Ureter (tissue), 1 donor: Measurements from ENCODE around the gene SPEF2. TPM values are rescaled to one million over a fixed set of nuclear protein-coding genes. Genes with fewer than 3 reads are reported as not detected.
"Not testable (repeated sequence)": the region's sequence is repeated elsewhere in the genome, so short reads cannot be mapped to it uniquely, and the experiment has no call there.

Experiments used
- DNase-seq: peaks from one replicate; pipeline ENCODE4 v3.0.0-alpha.2; 2020; ENCODE audit warnings: low spot score
- total RNA-seq: library from RNA; stranded (reverse); gene quantifications from one replicate; pipeline ENCODE4 v1.2.4, GENCODE V29; 2023
- donor health status: DM: yes; HTN: yes; CAD: no.

SPEF2 gene
- total RNA-seq, 1 donor from 2014 or later = 12.9 TPM

DNA sequence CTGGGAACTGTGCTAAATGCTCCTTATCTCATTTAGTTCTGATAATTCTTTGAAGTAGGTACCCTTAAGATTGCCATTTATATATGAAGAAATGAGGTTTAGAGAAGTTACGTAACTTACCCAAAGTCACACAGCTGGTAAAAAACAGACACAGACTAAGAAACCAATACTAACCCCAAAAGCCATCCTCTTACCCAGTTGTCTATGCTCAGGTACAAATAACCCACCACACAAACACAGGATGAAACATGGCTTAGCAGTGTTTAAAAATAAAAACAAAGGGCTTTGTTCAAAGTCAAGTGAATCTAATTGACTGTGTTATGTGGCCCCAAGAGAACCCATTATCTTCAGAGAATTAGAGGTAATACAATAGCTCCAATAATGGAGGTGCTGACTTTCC is 202.0 kb downstream of the SPEF2 start:
- no peak for DNase-seq

DNA sequence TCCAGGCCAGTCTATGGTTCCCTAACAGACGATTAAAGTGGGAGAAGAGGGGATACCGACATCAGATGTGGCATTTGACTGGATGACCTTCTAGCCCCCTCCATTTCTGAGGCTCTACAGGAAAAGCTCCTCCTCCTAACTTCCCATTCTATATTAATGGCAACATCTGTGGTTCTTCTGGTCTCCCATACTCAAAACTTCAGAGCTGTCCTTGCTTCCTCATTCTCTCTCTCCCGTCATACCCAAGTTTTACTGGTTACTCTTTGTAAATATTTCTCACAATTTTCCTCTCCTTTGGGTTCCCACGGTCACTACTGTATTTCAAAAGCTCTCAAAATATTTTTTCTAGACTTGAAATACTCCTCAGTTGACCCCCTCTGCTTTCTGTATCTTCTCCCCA is 203.1 kb downstream of the SPEF2 start:
- no peak for DNase-seq

DNA sequence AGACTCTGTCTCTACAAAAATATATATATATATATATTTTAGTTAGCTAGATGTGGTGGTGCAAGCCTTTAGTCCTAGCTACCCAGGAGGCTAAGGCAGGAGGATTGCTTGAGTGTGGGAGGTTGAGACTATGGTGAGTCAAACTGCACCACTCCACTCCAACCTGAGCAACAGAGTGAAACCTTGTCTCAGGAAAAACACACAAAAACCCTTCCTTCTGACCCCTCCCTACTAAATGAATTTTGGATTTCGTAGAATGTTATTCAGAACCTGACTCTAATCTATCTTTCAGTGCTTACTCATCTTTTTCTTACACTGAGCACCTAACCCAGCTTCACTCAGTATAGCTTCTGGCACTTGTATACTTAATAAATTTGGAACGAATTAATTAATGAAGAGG is 203.8 kb downstream of the SPEF2 start:
- DNase-seq = no peak

DNA sequence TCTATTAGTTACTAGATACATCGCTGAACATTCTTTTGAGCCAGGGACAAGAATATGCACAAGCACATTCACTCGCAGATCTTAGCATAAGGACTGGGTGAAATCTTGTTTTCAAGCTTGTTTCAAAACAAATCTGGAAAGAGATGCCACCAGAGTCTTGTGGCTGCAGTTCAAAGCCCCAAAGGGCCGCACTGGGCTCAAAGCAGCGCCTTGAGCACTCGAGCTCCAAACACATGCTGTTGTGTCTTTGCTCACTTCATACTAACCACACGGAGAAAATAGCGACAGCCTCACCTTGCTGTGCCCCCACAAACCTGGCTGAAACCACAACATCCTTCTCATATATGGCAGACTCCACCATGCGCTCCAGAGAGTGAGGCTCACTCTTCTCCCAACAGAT is 204.8 kb downstream of the SPEF2 start:
- DNase-seq = no peak

DNA sequence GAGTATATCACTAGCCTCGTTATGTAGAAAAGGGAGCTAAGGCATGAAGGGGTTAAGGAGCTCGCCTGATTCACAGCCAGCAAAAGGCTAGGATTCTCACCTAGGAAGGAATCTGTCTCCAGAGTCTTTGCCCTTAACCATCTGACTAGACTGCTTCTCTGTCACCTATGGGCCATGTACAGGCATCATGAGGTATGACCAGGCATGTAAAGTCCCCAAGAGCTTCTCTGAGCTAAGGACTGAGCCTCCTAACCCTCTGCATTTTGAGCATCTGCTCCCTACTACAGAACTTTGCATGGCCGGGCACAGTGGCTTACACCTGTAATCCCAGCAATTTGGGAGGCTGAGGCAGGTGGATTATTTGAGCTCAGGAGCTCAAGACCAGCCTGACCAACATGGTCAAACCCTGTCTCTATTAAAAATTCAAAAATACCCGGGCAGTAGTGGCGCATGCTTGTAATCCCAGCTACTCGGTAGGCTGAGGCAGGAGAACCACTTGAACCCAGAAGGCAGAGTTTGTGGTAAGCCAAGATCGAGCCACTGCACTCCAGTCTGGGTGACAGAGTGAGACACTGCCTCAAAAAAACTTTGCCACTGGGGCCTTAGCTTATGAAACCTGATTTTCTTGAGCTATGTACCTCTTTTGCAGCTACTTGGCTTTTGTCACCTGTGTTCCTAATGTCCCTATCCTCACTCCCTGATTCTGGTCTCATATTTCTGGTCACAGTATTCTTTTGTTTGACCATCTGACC is 205.9 kb downstream of the SPEF2 start:
- no peak for DNase-seq

DNA sequence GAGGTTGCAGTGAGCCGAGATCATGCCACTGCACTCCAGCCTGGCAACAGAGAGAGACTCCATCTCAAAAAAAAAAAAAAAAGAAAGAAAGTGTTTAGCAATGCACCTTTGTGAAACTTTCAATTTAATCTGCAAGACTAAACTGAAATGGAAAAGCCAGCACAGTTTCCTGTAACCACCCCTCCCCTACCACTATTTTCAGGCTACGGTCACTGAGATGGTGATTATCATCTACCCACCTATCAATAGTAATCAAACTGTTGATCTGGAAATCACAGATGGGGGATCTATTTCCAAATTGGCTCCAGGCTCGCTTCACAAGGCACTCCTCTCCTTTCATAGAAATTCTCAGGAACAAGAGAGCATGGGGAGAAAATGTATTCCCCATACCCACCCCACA is 208.4 kb downstream of the SPEF2 start:
- no peak for DNase-seq

DNA sequence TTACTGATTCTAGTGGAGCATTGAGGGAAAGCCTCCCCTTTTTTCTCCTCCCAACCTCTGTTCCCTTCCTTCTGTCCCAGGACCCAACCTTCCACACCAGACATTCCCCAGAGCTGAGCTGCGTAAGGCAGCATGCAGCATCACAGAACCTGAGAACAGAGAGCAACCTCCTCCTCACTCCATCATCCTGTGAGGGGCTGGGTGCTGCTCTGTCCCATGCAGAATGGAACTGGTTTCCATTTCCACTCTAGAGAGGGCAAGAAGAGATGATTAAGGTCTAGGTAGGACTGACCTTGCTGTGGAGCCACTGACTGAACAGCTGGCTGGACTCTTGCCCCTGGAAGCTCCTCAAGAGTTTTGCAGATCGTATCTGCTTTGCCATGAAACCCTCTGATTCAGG is 208.9 kb downstream of the SPEF2 start:
- no peak for DNase-seq

DNA sequence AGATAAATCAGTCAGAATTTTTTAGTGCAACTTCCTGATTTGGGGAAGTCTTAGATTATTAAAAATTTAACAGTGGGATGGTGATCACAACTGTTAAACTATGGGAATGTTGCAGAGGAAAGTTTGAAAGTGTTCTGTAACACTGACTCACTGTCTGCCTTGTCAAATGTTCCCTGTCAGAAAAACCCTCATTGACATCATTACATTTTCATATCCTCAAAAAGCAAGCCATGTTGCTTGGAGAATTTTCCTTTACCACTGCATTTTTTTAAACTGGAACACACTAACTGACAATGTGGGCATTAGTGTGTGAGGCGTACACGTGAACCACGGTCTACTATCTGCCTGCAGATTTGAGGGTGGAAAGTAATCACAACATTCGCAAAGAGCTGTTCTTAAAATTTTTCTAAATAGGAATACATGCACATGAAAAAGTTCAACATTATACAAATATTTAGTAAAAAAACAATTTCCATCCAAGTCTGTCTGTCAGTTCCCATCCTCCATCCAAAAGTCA is 210.5 kb downstream of the SPEF2 start:
- no peak for DNase-seq

DNA sequence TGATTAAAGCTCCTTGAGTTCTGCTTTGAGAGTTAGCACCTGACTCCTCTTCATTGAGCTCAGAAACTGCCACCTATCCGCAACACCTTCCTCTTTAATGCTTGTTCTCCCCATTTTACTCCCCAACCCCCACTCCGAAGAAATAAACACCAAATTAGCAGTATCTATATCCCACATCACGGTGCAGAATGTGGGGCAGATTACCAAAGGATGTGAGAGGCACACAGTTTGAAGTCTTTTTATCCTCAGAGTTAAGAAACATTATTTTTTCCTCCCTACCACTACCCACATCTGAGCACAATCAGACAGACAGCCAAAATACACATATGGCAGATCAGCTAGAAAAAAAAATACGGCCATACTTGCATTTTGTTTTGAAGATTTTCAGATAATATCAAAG is 212.9 kb downstream of the SPEF2 start:
- DNase-seq = no peak

DNA sequence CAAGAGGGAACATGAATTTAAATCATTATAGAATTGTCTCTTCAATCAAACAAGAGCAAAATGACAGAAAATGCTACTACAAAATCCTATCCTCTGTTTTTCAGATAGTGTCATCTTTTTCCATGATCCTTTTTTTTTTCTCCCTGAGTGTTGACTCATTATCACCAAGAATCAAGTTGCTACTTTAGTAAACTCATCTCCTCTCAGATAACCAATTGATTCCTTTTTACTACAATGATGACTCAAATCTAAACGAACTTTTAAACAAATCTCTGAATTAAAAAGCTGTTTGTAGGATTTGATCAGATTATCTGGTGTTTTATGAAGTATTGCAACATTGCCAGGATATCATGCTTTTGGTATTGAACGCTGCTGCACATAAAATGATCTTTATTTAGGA is 215.1 kb downstream of the SPEF2 start:
- DNase-seq = no peak

DNA sequence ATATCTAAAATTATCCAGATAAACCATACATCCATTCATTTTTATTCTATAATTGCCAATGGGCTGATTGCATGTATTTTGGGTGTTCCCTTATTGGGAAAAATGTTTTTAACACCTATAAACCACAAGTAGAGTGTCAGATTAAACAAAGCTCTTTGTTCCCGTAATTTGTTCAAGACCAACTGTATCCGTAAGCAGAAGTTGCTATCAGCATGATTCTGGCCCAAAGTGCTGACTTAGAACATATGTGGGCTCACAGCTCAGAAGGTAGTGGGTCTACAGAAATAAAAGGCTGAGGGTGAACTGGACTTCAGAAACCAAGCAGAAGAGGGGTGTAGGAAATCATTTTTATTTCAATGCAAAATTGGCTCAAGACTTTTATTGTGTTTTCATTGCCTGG is 215.6 kb downstream of the SPEF2 start:
- DNase-seq = no peak

DNA sequence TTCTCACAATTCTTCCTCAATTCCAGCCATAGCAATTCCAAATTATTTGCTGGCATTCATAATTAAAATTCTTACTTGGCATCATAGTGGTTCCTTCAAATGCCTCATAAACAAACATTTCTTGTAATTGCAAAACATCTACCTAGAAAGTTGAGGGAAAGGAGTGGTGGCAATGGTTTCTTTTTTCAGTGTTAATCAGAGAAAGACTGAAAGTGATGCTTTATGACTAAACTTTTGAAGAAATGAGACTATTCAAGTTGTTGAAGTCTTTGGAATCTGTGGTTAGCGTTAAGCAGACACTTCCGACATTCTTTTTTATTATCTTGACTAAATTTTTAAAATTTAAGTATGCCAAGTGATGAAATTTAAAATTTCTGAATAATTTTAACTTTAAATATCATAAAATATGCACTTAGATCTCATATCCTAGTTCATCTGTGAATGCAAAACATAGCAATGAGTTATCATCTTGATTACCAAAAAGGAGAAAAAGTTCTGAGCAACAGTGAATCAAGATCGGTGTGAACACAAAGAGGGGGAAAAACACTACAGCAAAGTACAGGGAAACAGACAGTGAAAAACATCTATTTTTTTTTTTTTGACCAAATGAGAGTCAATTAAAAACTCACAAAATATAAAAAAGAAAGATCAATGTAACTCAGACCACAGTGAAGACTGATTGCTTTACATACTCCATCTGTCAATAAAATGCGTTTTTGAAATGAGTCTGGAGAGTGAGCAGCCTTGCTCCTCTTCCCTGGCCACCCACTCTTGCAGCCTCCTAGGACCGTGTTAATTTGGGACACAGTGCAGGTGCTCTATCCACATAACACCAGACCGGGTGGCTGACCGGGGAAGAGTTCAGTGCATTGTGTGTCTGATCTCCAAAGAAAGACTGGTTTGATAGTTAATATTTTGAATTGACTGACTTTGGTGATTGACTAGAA is 218.4 kb downstream of the SPEF2 start:
- DNase-seq = no peak

DNA sequence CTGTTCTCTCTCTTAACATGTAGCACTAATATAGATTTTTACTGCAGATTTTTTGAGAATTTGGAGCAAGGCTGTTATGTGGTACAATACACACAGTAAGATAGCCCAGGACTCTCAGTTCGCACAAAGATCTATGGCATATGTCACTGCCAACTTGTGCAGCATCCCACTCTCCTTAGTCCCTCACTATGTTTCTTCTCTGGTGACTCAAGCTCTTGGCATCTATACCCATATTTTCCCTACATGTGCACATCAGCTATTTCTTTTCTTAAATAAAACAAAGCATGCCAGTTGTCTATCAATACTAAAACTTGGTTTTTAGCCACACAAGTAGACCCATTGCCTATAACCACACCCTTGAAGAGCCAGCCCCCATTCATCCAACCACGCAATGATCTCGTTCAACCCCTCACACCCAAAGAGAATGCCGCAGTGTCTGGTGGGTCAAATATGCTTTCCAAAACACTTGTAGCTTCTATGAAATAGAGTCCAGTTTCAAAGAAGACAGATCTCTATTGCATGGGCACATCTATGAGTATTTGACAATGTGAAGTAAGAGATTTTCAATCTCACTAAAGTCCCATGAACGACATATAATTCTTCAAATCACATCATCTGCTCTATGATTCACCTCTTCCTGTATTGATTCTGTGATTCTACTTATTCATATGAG is 220.8 kb downstream of the SPEF2 start:
- no peak for DNase-seq

DNA sequence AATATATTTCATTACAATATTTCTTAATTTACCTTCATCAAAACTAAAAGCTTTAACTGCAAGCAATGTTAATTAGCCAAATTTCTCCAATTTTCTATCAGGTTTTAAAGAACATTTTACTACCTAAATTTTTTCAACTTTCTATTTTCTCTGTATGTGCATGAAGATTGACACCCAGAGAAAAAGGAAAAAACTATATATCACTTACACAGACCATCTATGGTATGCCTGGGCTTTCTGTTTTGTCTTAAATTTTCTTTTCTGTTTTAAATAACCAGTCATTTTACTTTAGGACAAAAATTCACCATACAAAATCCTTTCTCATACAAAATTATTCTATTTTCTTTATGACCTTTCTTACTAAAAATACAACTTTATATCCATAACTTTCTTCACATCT is 225.2 kb downstream of the SPEF2 start:
- no peak for DNase-seq

DNA sequence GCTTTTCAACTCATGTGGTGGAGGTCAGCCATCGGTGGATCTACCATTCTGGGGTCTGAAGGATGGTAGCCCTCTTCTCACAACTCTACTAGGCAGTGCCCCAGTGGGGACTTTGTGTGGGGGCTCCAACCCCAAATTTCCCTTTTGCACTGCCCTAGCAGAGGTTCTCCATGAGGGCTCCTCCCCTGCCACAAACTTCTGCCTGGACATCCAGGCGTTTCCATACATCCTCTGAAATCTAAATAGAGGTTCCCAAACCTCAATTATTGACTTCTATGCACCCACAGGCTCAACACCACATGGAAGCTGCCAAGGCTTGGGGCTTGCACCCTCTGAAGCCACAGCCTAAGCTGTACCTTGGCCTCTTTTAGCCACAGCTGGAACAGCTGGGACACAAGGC is 227.8 kb downstream of the SPEF2 start:
- not testable (repeated sequence) for DNase-seq

DNA sequence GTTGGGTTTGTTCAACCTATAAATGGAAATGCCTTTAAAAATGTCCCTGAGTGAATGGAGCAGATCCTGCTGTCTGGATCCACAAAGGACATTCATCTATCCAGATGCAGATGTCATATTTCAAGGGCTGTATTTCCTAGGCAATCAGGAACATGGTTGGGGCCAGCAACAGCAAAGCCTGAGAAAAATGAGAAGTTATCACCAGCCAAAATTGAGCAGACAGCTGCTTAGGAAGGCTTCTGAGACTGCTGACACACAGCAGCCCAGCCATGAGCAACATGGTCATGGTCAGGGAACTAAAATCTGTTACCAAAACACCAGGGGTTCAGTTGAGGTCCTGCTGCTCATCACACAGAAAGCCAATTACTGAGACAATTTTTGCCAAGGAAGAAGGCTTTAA is 229.8 kb downstream of the SPEF2 start:
- no peak for DNase-seq

DNA sequence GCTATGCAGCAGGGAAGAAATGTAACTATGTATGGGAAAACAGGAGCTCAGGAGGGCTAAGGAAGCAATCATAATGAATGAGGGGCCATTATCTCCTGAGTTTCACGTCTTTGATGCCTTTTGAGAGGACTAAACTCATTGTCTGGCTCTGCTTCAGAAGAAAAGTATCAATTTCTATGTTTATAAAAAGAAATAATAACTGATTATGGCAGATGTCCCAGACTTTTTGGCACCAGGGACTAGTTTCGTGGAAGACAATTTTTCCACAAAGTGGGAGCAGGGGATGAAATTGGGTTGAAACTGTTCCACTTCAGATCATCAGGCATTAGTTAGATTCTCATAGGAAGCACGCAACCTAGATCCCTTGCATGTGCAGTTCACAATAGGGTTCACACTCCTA is 230.3 kb downstream of the SPEF2 start:
- DNase-seq = no peak

DNA sequence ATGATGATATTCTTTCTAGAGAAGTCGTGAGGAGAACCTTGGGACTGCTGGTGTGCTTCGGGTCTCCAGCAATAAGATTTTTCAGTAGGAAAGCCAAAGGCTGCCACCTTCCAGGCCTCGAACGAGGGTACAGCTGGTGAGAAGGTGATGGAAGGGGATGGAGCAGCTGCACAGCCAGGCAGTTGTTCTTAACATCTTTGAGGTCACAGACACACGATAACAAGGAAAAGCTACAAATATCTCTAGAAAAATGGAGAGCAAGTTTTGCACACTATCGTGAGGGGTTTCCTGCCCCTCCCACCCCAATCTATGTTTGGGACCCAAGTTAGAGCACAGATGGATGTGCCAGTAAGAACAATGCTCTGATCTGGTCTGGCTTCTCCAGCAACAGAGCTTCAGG is 232.2 kb downstream of the SPEF2 start:
- DNase-seq = no peak

DNA sequence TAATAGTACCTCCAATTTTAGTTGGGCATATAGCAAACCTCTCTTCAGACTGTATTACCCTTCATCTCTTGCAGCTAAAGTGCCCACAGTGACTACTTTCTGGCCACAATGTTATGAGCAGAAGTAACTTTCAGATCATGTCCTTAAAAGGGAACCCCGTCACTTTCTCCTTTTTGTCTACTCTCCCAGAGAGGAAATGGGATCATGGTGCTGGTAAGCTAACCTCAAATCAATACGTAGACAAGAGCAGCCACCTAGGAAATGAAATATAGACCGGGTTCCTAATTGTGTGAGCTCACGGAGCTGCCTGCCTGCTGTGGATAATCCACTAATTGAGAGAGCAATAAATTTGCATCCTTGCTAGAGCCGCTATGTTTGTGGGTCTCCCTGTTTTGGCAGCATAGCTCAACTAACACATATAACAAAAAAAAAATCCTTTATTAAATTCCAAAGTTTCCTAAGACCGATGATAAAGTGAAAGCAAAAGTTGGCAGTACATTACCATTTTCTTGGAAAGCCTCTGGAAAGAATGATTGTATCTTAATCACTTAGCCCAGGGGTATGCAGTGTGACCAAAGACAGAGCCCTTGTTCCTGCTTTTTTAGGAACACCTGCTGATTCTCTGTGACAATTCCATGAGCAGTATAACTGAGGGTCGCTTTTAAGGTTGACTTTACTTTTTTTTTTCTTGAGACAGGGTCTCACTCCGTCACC is 233.5 kb downstream of the SPEF2 start:
- DNase-seq = no peak

DNA sequence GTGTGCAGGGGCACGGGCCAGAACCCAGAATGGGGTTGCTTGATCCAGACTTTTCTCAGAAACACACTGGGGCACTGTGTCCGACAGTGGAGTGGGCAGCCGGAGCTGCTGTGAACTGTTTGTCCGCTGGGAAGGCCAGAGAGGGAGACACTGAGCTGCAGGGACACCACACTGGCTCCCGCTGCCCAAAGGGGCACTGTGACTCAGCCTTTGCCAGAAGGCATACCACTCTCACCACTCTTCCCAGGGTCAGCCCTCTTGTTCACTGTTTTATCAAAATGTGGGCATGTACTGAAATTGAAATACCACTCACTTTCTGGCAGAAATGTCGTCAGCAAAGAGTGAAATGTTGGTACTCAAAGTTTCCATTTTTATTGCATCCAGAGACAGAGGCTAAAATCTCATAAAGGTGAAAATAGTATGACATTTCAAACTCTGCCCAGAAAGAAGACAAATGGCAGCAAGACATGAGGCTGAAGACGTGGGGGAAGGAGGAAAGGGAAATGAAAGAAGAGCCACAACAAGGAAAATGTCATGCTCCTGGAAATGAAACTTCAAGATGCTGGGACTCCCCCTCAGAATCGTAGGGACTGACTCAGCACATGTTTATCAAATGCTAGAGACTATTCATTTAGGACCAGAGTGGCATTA is 234.5 kb downstream of the SPEF2 start:
- DNase-seq = no peak

DNA sequence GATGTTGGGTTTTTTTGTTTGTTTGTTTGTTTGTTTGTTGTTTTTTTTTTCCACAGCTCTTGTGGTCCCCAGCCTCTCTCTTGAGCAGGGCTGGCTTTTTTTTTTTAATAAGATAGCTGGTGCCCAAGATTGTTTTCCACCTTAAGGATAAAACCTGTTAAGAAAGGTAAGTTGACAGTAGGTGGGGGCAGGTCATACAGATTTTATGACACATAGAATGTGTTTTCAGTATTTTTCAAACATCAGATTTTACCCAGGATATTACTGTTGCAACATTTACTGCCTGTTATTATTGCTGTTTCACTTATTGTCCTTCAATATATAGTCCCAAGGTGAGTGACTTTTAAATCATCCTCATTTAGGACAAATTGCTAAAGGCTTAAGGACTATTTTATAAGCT is 235.1 kb downstream of the SPEF2 start:
- DNase-seq = no peak
